Urinary bladder (tissue), 4 donors: ENCODE results near the gene CEMIP. TPM values are rescaled to one million over a fixed set of nuclear protein-coding genes. Genes with fewer than 3 reads are reported as not detected.

Experiments used
- DNase-seq: peaks from one replicate; pipeline ENCODE4 v3.0.0-alpha.2; 2015; ENCODE audit errors: extremely low spot score
- H3K27ac ChIP-seq: one replicate; pipeline ENCODE4 v1.5.1; 2013; ENCODE audit warnings: low read depth, mild to moderate bottlenecking, moderate library complexity
- H3K36me3 ChIP-seq: one replicate; pipeline ENCODE4 v1.6.1; 2013; ENCODE audit warnings: mild to moderate bottlenecking, moderate library complexity; ENCODE audit not compliant: insufficient read depth
- H3K4me1 ChIP-seq: one replicate; pipeline ENCODE4 v1.6.1; 2013; ENCODE audit warnings: mild to moderate bottlenecking, moderate library complexity; ENCODE audit not compliant: insufficient read depth
- H3K4me3 ChIP-seq: one replicate; pipeline ENCODE4 v1.5.1; 2013; ENCODE audit warnings: low read depth, low read length
- WGBS: extraction: QIAGEN DNeasy Blood & Tissue Kit; methylation state at CpG from one replicate; pipeline ENCODE4 v1.1.7; 2013; 5-methylcytosine and 5-hydroxymethylcytosine counted together
- polyA plus RNA-seq: library from polyadenylated mRNA; stranded (reverse); fragments of 200-250 nt; gene quantifications from one replicate; pipeline ENCODE4 v1.2.3, GENCODE V29; 2013
- total RNA-seq: library from RNA; depleted of rRNA; stranded (reverse); fragments of >200 nt; gene quantifications from one replicate; pipeline ENCODE4 v1.2.3, GENCODE V29; 2014
- donor health status: healthy with polysubstance abuse.
- donor health status: healthy.

The CEMIP gene
- total and polyA plus RNA-seq, 2 donors = 0.25 to 1.3 TPM

DNA sequence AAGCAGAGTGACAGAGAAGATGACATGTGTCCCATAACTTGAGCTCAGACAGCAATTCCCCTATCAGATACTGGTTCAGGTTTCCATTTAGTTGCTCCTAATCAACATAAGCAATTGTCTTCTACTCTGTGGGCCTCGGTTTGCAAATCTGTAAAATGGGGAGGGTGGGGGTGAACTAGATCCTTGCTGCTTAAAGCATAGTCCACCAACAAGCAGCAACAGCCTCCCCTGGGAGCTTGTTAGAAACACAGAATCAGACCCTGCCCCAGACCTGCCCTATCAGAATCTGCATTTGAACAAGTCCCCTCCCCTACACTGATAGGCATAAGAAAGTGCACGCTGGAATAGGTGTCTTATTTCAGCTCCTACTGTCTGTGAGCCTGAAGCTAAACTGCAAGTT lies 87.8 kb downstream of the CEMIP start:
- Histone ChIP-seq H3K4me1 (no peaks in the 10 kb centered on the region), H3K27ac (no peak overlapping the region), H3K4me3 (no peak overlapping the region), H3K36me3 (no peaks in the 10 kb centered on the region)
- no peak for DNase-seq
- WGBS = 90% methylated on average over 2 of the region's 2 CpGs

DNA sequence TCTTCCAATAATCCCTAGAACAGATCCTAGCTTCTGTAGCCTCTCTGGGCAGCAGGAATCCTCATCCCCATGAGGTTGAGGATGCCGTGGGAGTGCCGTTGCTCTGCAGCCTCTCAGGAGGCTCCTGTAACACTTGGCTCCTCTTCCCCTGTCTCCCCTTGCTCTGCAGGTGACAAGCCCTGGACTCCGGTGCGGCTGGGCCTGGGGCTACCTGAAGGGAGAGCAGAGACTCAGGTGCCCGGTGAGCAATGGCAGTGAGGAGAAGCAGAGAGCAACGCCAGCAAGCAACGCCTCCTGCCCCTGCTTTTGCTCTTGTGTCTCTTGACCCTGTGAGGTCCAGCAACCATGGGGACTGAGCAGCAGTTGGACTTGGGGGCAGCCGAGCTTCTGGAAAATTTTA lies 91.2 kb downstream of the CEMIP start:
- H3K4me3 ChIP-seq = no peak overlapping the region
- WGBS = 88% methylated on average over 8 of the region's 8 CpGs

DNA sequence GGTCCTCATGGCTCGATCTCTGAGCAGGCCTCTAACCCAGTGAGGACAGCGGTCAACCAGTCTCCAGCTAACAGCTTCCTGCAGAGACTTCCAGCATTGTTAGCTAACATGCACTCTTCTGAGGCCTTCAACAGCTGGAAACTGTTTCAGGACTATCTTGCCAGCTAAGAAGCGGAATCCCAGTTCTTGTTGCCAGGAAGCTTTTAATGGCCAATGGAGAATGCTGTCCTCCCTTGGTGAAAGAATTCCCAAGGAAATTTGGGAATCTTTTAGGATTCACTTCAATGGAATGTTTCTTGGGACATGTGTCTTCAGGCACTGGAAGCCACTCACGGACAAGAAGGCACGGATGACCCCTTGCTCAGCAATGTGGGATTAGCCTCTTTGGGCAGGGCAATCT lies 91.7 kb downstream of the CEMIP start:
- H3K27ac ChIP-seq = no peak overlapping the region
- 61% methylated on average over 5 of the region's 5 CpGs for WGBS
- H3K36me3 ChIP-seq = no peaks in the 10 kb centered on the region
- DNase-seq = no peak
- no peaks in the 10 kb centered on the region for H3K4me1 ChIP-seq
- H3K4me3 ChIP-seq = no peak overlapping the region

More for the DNA sequence above, 91.2 kb downstream of the CEMIP start:
- DNase-seq = no peak
- Histone ChIP-seq H3K4me1 (no peaks in the 10 kb centered on the region), H3K27ac (no peak overlapping the region), H3K36me3 (no peaks in the 10 kb centered on the region)

DNA sequence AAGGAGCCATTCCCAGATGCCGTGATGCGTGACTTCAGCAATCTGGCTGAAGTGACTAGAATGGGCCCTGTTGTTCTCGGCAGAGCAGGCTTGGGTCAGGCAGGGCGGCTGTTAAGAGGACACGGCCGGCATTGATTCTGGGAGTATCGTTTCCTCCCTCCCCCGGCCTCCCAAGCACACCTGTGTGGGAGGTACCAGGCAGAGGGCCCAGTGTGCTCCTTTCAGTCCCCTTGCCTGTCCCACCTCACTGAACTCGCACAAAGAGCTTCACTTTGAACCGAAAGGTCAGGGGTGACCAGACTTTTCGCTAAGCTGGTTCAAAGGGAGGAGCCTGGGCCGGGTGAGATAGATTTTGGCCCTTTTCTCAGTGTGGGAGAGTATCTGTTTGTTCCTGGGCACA lies 92.7 kb downstream of the CEMIP start:
- no peak overlapping the region for H3K4me3 ChIP-seq
- H3K27ac ChIP-seq = no peak overlapping the region
- H3K4me1 ChIP-seq = no peaks in the 10 kb centered on the region
- 93% methylated on average over 12 of the region's 12 CpGs for whole genome bisulfite sequencing
- H3K36me3 ChIP-seq = no peaks in the 10 kb centered on the region
- no peak for DNase-seq

DNA sequence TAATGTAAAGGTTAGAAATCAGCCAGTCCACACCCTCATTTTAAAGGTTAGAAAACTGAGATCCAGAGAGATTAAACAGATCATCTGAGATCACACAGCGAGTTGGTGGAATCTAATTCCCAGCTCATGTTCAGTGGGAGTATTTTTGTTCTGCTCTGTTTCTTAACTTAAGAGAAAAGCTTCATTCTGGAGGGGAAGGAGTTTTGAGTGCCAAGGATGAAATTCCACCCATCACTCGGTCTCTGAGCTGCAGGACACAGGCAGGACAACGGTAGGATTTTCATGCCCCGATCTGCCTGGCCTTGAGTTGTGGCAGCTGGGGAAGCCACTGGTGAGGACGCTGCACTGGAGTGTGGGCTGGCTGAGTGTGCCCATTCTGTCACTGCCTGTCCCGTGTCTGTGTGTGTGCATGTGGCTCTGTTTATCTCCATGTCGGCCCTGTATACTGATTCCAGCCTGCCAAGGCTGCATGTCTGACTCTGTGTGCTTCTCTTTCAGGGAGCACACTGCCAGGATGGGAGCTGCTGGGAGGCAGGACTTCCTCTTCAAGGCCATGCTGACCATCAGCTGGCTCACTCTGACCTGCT lies 94.3 kb downstream of the CEMIP start:
- Histone ChIP-seq H3K4me1 (no peaks in the 10 kb centered on the region), H3K36me3 (no peaks in the 10 kb centered on the region), H3K4me3 (no peak overlapping the region), H3K27ac (no peak overlapping the region)
- DNase-seq = no peak
- WGBS = 58% methylated on average over 7 of the region's 7 CpGs

DNA sequence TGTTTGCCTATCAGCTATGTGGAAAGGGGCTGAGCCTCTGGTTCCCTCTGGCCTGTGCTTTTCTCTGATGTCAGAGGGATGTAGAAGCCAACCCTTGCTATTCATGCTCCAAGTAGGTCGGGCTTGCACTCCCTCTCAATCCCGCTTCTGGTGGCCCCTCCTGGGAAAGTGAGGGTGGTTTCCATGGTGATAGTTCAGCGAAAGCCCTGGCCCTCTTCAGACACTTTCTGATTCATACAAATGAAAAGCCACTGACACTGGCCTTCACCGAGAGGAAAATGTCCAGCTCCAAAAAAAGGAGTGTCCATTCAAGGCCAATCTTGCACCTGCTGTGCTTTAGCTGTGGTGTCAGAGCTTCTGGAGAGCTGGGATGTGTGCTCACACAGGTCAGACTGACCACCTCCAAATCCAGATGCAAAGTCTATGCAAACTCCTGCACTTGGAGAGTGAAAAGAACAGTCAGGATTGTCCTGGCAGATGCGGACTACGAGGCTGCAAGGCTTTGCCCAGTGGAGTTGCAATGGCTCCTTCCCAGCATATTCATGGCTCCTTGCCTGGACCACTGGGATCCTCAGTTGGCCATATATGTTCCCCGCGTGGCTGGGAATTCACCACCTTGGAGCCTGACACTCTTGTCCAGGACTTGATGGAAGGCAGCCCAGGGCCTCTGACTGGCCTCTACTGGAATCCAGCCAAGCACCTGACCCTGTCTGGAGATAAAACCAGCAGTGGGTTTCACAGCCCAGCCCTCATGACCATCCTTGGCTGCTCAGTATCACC lies 96.6 kb downstream of the CEMIP start:
- WGBS = 47% methylated on average over 8 of the region's 8 CpGs
- Histone ChIP-seq H3K4me1 (no peaks in the 10 kb centered on the region), H3K4me3 (no peak overlapping the region), H3K27ac (no peak overlapping the region), H3K36me3 (no peaks in the 10 kb centered on the region)
- no peak for DNase-seq

DNA sequence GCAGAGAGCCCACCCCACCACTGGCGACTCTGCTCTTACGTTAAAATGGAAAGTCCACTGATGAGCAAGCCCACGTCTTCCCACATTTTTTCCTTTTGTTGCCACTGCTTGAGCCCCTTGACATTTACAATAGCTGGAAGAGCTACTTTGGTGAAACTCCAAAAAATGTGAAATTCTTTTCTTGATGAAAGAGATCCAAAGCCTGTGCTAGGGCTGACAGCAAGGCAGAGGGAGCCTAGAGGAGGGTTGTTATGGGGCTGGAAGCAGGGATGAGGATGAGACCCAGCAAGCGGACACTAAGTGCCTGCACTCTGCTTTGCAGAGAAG lies 97.1 kb downstream of the CEMIP start:
- no peak overlapping the region for H3K4me3 ChIP-seq
- no peak overlapping the region for H3K27ac ChIP-seq
- 74% methylated on average over 4 of the region's 4 CpGs for WGBS
- DNase-seq = no peak
- H3K4me1 ChIP-seq = no peaks in the 10 kb centered on the region
- no peaks in the 10 kb centered on the region for H3K36me3 ChIP-seq

DNA sequence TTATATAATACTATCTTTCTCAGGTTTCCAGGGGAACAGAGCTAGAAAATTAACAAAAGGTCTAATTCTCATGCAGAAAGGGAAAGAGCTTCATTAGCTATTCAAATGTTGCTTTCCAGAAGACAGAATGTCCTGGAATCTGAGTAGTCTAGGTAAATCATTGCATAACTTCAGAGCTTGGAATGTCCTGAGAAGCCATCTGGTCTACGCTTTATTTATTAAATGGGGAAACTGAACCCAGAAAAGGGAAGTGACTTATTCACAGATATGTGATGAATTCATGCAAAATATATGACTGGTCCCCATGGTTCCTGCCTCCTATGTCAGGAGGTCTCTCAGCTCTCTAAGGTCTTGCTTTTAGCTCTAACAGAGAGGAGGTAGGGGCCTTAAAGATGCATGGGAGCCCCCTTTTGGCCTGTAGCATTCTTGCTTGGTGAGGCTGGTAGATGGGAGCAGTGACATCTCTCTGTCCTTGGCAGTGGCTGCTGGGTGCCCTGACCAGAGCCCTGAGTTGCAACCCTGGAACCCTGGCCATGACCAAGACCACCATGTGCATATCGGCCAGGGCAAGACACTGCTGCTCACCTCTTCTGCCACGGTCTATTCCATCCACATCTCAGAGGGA lies 99.2 kb downstream of the CEMIP start:
- Histone ChIP-seq H3K27ac (no peak overlapping the region), H3K4me1 (no peaks in the 10 kb centered on the region), H3K4me3 (no peak overlapping the region), H3K36me3 (no peaks in the 10 kb centered on the region)
- WGBS = 88% methylated on average over 3 of the region's 3 CpGs
- no peak for DNase-seq

DNA sequence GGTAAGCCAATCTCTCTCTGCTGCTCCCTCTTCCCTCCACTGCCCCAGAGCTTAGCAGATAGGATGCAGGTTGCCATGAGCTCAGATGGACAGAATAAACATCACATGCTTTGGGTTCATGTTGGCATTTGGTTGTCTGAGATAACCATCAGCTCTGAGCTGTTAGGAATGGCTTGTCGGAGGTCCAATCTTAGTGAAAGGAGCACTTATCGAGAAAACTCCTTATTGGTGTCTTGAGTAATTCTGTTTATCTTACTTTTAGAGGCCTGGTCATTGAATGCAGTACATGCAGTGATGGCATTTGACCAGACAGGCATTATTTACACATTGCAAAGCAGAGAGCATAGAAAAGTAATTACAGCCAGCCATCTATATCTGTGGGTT lies 99.7 kb downstream of the CEMIP start:
- 67% methylated on average over 2 of the region's 2 CpGs for WGBS
- H3K4me3 ChIP-seq = no peak overlapping the region
- no peak overlapping the region for H3K27ac ChIP-seq
- H3K36me3 ChIP-seq = no peaks in the 10 kb centered on the region
- DNase-seq = no peak
- no peaks in the 10 kb centered on the region for H3K4me1 ChIP-seq

DNA sequence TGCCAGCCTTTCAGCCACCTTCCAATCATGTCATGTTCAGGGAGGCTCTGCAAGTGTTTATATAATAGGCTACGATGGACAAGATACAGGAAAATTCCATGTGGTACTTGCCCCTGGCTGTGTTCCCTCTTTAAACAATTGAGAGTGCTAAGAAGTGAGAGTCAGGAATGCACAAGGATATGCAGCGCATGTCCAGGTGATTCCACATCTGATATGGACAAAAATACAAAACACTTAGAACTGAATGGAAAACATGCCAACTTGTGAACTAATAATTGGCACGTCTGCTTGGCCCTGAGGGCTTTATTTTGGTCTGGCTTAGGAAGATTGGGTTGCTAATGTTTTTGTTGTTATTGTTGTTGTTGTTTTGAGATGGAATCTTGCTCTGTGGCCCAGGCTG lies 100.9 kb downstream of the CEMIP start:
- no peaks in the 10 kb centered on the region for H3K4me1 ChIP-seq
- H3K36me3 ChIP-seq = no peaks in the 10 kb centered on the region
- DNase-seq = no peak
- H3K27ac ChIP-seq = no peak overlapping the region
- WGBS = 70% methylated on average over 3 of the region's 3 CpGs
- no peak overlapping the region for H3K4me3 ChIP-seq

DNA sequence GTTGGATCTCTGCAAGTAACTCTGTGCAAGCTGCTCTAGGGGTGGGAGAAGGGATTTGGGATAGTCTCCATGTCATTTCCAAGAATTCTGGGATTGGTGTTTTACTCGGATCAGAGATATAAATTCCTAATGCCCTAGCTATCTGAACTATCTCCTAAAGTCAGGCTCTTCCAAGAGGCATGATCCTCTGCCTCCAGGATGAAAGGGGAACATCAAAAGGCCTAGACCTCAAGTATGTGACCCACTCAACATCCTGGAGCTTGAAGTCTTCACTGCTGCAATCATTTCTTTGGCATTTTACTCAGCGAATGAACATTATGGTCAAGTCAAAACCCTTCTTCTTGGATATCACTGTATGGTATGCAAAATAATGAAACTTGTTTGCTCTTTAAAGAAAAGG lies 104.5 kb downstream of the CEMIP start:
- Histone ChIP-seq H3K36me3 (no peaks in the 10 kb centered on the region), H3K27ac (no peak overlapping the region), H3K4me3 (no peak overlapping the region), H3K4me1 (no peaks in the 10 kb centered on the region)
- no peak for DNase-seq
- WGBS = 78% methylated on average over 2 of the region's 2 CpGs

DNA sequence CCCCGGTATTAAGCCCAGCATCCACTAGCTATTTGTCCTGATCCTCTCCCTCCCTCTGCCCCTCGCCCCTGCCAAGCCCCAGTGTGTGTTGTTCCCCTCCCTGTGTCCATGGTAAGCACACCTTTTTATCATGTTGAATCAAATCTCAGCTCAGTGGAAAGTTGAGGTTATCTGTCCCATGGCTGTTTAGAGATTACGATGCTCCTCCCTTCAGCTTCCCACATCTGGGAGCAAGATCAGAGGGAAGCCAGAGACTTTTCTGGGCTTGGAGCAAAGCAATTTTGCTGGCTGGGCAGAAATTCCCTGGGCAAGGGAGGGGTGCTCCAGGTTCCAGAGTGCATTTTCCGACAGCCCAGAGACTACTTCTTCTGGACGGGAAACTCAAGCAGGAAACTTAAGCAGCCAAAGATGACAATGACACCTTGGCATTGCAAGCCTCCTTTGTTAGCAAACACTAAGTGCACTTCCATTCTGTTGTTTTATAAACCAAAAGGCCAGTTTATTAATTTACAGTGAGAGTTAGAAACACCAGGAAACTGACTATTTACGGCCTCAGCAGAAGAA lies 105.9 kb downstream of the CEMIP start:
- DNase-seq = no peak
- no peak overlapping the region for H3K27ac ChIP-seq
- H3K4me1 ChIP-seq = no peaks in the 10 kb centered on the region
- no peaks in the 10 kb centered on the region for H3K36me3 ChIP-seq
- H3K4me3 ChIP-seq = no peak overlapping the region
- 67% methylated on average over 6 of the region's 6 CpGs for WGBS

DNA sequence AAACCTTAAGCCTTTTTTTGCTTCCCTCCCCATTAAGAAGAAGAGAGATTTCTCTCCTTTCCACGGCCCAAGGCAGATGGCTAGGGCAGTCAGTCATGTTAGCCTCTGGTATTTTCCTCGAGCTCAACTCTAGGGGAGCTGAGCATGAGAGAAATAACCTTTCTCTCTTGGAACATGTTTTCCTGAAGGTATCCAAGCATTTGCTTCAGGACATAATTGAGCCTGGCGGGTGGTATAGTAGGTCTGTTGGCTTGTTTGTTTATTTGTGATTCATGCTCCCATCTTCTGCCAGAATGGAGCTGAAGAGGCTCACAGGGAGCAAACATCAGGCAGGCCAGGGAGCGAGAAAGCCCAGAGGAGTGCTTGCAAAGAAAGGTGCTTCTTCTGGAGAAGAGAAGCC lies 108.0 kb downstream of the CEMIP start:
- Histone ChIP-seq H3K27ac (no peak overlapping the region), H3K36me3 (no peaks in the 10 kb centered on the region), H3K4me3 (no peak overlapping the region), H3K4me1 (no peaks in the 10 kb centered on the region)
- no peak for DNase-seq
- WGBS = 77% methylated on average over 4 of the region's 4 CpGs

DNA sequence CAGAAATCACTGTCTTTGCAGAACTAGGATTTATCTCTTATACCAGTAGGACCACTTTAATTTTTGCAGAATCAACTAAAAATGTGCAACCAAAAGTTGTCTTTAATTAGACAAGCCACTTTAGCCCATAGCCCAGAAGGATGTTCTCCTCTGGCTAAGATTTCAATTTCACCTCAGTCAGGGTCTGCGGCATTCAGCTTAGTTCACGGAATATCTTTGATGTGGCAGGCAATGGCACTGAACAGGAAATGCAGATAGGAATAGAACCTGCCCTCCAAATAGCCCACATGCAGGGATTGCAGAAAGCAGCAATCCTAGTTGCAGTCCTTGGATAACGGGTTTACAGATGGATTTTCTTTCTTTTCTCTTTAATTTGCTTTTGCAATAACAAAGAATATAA lies 109.7 kb downstream of the CEMIP start:
- H3K36me3 ChIP-seq = no peaks in the 10 kb centered on the region
- no peak for DNase-seq
- H3K4me3 ChIP-seq = no peak overlapping the region
- H3K27ac ChIP-seq = no peak overlapping the region
- 97% methylated on average over 3 of the region's 3 CpGs for WGBS
- H3K4me1 ChIP-seq = no peaks in the 10 kb centered on the region
